Transverse colon (tissue), 4 donors: ENCODE results near the gene RALGAPA2.

Experiments
- CTCF ChIP-seq, 5 experiments: fragments of 200-600 bp in 3 of 5; fragments of 450-650 bp in 2 of 5; sonication (generic) in 3 of 5; IDR thresholded peaks; 1 replicate in 2 of 5; 2 replicates in 3 of 5; pipeline ENCODE4 v1.5.1; 2016 to 2017; ENCODE audit warnings: antibody characterized with exemption in 5 of 5, inconsistent platforms in 3 of 5, mild to moderate bottlenecking in 2 of 5, moderate library complexity in 1 of 5
- EP300 ChIP-seq: sonication (generic); formaldehyde crosslinking; IDR thresholded peaks from one replicate; pipeline ENCODE4 v1.6.1; 2017; ENCODE audit warnings: antibody characterized with exemption, low read depth
- POLR2A ChIP-seq: fragments of 450-650 bp; IDR thresholded peaks from one replicate; pipeline ENCODE4 v1.6.1; 2016; ENCODE audit warnings: antibody characterized with exemption, mild to moderate bottlenecking, moderate library complexity
- POLR2AphosphoS5 ChIP-seq, 3 donors: sonication (generic); formaldehyde crosslinking; IDR thresholded peaks; one replicate each; pipeline ENCODE4 v1.6.1; 2016; ENCODE audit warnings: antibody characterized with exemption in 3 of 3

GRCh38 chr20:20555838-20556237 is 156.6 kb downstream of the RALGAPA2 start:
- TF ChIP-seq POLR2A: no peak
- no peak for TF ChIP-seq POLR2AphosphoS5 (IDR thresholded peaks at IDR 0.05)
- no peak for TF ChIP-seq CTCF (IDR thresholded peaks at IDR 0.05)
- no peak for TF ChIP-seq EP300
